ENCODE data around the gene NXF3. TPM values are rescaled to one million over a fixed set of nuclear protein-coding genes. Genes with fewer than 3 reads are reported as not detected.

The NXF3 gene
- total RNA-seq, 2 donors from 2014 or later, result 257 TPM; not detected in 1

GRCh38 chrX:103099691-103100090 lies 6.7 kb upstream of the NXF3 start:
- H3K27me3 ChIP-seq (replicated peaks; ENCODE audit: insufficient read depth), result no peaks in the 10 kb centered on the region

GRCh38 chrX:103098488-103098887 lies 5.5 kb upstream of the NXF3 start:
- H3K9me3 ChIP-seq, result no peaks in the 10 kb centered on the region
- no peaks in the 10 kb centered on the region for H3K4me1 ChIP-seq (replicated peaks)
- intact Hi-C loops (cut with DNase I), result no loop called here
- TF ChIP-seq CTCF (IDR thresholded peaks at IDR 0.05) (no peak), POLR2A (IDR thresholded peaks at IDR 0.05) (no peak), POLR2AphosphoS5 (IDR thresholded peaks at IDR 0.05) (no peak)
- no peaks in the 10 kb centered on the region for H3K27me3 ChIP-seq (replicated peaks; ENCODE audit: insufficient read depth)
- no peak overlapping the region for H3K4me3 ChIP-seq
- WGBS, result 89% methylated on average over 2 of the region's 2 CpGs
- no peaks in the 10 kb centered on the region for H3K36me3 ChIP-seq
- H3K27ac ChIP-seq, result no peak overlapping the region
- no peak for DNase-seq (ENCODE audit: low spot score)

More at GRCh38 chrX:103099691-103100090, 6.7 kb upstream of the NXF3 start:
- Histone ChIP-seq H3K27ac (no peak overlapping the region), H3K4me1 (replicated peaks) (no peaks in the 10 kb centered on the region), H3K9me3 (no peaks in the 10 kb centered on the region), H3K4me3 (no peak overlapping the region), H3K36me3 (no peaks in the 10 kb centered on the region)
- 71% methylated on average over 4 of the region's 4 CpGs for WGBS
- no peak for TF ChIP-seq POLR2AphosphoS5 (IDR thresholded peaks at IDR 0.05)
- no peak for TF ChIP-seq CTCF (IDR thresholded peaks at IDR 0.05)
- TF ChIP-seq POLR2A (IDR thresholded peaks at IDR 0.05), result no peak
- intact Hi-C loops (cut with DNase I), result no loop called here
- DNase-seq (ENCODE audit: low spot score), result no peak

GRCh38 chrX:103081051-103081450 lies 11.9 kb downstream of the NXF3 start:
- no peak for DNase-seq (ENCODE audit: low spot score)
- TF ChIP-seq POLR2AphosphoS5 (IDR thresholded peaks at IDR 0.05), result no peak
- TF ChIP-seq CTCF (IDR thresholded peaks at IDR 0.05), result no peak
- no peak for TF ChIP-seq POLR2A (IDR thresholded peaks at IDR 0.05)
- H3K4me3 ChIP-seq, result no peak overlapping the region
- intact Hi-C loops (cut with DNase I), result no loop called here
- H3K27ac ChIP-seq, result no peak overlapping the region
- WGBS, result 69% methylated on average over 4 of the region's 6 CpGs
- H3K9me3 ChIP-seq, result no peaks in the 10 kb centered on the region
- no peaks in the 10 kb centered on the region for H3K27me3 ChIP-seq (replicated peaks; ENCODE audit: insufficient read depth)
- no peaks in the 10 kb centered on the region for H3K36me3 ChIP-seq
- H3K4me1 ChIP-seq (replicated peaks), result no peaks in the 10 kb centered on the region

- Histone ChIP-seq H3K4me3 (no peak overlapping the region), H3K27ac (no peak overlapping the region), H3K9me3 (no peaks in the 10 kb centered on the region), H3K27me3 (replicated peaks; ENCODE audit: insufficient read depth) (no peaks in the 10 kb centered on the region), H3K36me3 (no peaks in the 10 kb centered on the region), H3K4me1 (replicated peaks) (no peaks in the 10 kb centered on the region)
- DNase-seq (ENCODE audit: low spot score), result no peak
- TF ChIP-seq POLR2AphosphoS5 (IDR thresholded peaks at IDR 0.05) (no peak), CTCF (IDR thresholded peaks at IDR 0.05) (no peak)
- 54% methylated on average over 5 of the region's 5 CpGs for WGBS
- intact Hi-C loops (cut with DNase I), result no loop called here
These were observed 19.5 kb downstream of the NXF3 start for GRCh38 chrX:103073467-103073866.

GRCh38 chrX:103066606-103067005 lies 26.3 kb downstream of the NXF3 start:
- intact Hi-C loops (cut with DNase I), result no loop called here
- Histone ChIP-seq H3K9me3 (no peaks in the 10 kb centered on the region), H3K27me3 (replicated peaks; ENCODE audit: insufficient read depth) (no peaks in the 10 kb centered on the region), H3K4me1 (replicated peaks) (no peaks in the 10 kb centered on the region), H3K36me3 (no peaks in the 10 kb centered on the region), H3K4me3 (no peak overlapping the region), H3K27ac (no peak overlapping the region)
- DNase-seq (ENCODE audit: low spot score), result no peak
- no peak for TF ChIP-seq POLR2AphosphoS5 (IDR thresholded peaks at IDR 0.05)
- no peak for TF ChIP-seq POLR2A (IDR thresholded peaks at IDR 0.05)
- TF ChIP-seq CTCF (IDR thresholded peaks at IDR 0.05), result no peak
- WGBS, result 56% methylated on average over 1 of the region's 1 CpG

All from prostate gland (tissue), 2 donors.